Caco-2 (cell line): Measurements from ENCODE around the gene SLC34A3. TPM values are rescaled to one million over a fixed set of nuclear protein-coding genes. Genes with fewer than 3 reads are reported as not detected.

Source experiments
- BruUV-seq: library from RNA; stranded (reverse); fragments of 400-500 nt; replicated peaks from 2 replicates; lab custom pipeline; 2021; lab: Mats Ljungman, UMichigan
- CTCF ChIA-PET: fragments of 300-600 bp; sonication (Branson Sonifier 250); formaldehyde crosslinking; loops from one replicate; lab custom pipeline; 2022; ENCODE audit warnings: antibody characterized with exemption; lab: Charles Lee
- POLR2A ChIA-PET: fragments of 300-600 bp; sonication (Branson Sonifier 250); formaldehyde crosslinking; loops from one replicate; lab custom pipeline; 2022; ENCODE audit warnings: antibody characterized with exemption; lab: Charles Lee
- DNase-seq, 2 experiments: peaks; one replicate each; pipeline versions ENCODE4 v3.0.0 to v3.0.0-alpha.2; 2020 to 2022
- H3K27me3 ChIP-seq: replicated peaks from 2 replicates; pipeline ENCODE4 v1.6.0; 2011; ENCODE audit warnings: low read length; ENCODE audit not compliant: control insufficient read depth, insufficient read depth
- H3K36me3 ChIP-seq: 2 replicates; pipeline ENCODE4 v1.5.1; 2011; ENCODE audit warnings: low read length; ENCODE audit not compliant: control insufficient read depth, insufficient read depth
- H3K4me1 ChIP-seq: fragments of 250-450 bp; sonication (Bioruptor Pico); 2 replicates; pipeline ENCODE4 v1.5.1; 2020; ENCODE audit warnings: mild to moderate bottlenecking
- H3K4me3 ChIP-seq: 2 replicates; pipeline ENCODE4 v1.5.1; 2011; ENCODE audit warnings: low read depth, mild to moderate bottlenecking, control low read depth, low read length
- H3K9me3 ChIP-seq: fragments of 250-450 bp; sonication (Bioruptor Pico); 2 replicates; pipeline ENCODE4 v1.5.1; 2020; ENCODE audit warnings: mild to moderate bottlenecking, moderate library complexity
- H3K27ac Mint-ChIP-seq: one replicate; pipeline ENCODE4 v1.8.0; 2022; ENCODE audit warnings: mixed read lengths; ENCODE audit not compliant: unreplicated experiment
- H3K27me3 Mint-ChIP-seq: one replicate; pipeline ENCODE4 v1.8.0; 2022; ENCODE audit warnings: mixed read lengths; ENCODE audit not compliant: insufficient read depth, unreplicated experiment
- H3K36me3 Mint-ChIP-seq: one replicate; pipeline ENCODE4 v1.8.0; 2022; ENCODE audit warnings: mild to moderate bottlenecking, mixed read lengths; ENCODE audit not compliant: insufficient read depth, unreplicated experiment
- H3K4me1 Mint-ChIP-seq: one replicate; pipeline ENCODE4 v1.8.0; 2022; ENCODE audit warnings: low read depth, mixed read lengths; ENCODE audit not compliant: unreplicated experiment
- H3K4me3 Mint-ChIP-seq: one replicate; pipeline ENCODE4 v1.8.0; 2022; ENCODE audit warnings: mild to moderate bottlenecking, moderate library complexity, mixed read lengths; ENCODE audit not compliant: unreplicated experiment
- H3K9me3 Mint-ChIP-seq: one replicate; pipeline ENCODE4 v1.8.0; 2022; ENCODE audit warnings: mixed read lengths; ENCODE audit not compliant: unreplicated experiment
- CTCF ChIP-seq, 2 experiments: fragments of 200-600 bp in 1 of 2; IDR thresholded peaks; 1 replicate in 1 of 2; 2 replicates in 1 of 2; pipeline versions ENCODE4 v1.5.1 to v1.8.0; 2011 to 2022; ENCODE audit warnings: antibody characterized with exemption in 1 of 2, control low read depth in 1 of 2, inconsistent platforms in 1 of 2, low read depth in 1 of 2, low read length in 1 of 2, mild to moderate bottlenecking in 1 of 2, moderate library complexity in 1 of 2; ENCODE audit not compliant: insufficient read depth in 1 of 2, severe bottlenecking in 1 of 2, unreplicated experiment in 1 of 2
- intact Hi-C: fragments of 100-400 bp; cut with micrococcal nuclease; formaldehyde crosslinking; loops from one replicate; pipeline ENCODE4 v1.10.0; 2022; ENCODE audit not compliant: unreplicated experiment
- total RNA-seq: library from RNA; stranded (reverse); gene quantifications from 2 replicates; pipeline ENCODE4 v1.2.3, GENCODE V29; 2022

SLC34A3 gene
- total RNA-seq, 1 experiment from 2014 or later, result not detected

GRCh38 chr9:137276473-137277328, 46.0 kb downstream of the SLC34A3 start:
- POLR2A ChIA-PET, result interaction anchor here (0.5 kb wide), 1 partner anchor 143 kb away, joined by 4 read pairs; no protein-coding TSS in a partner anchor
- no peaks in the 10 kb centered on the region for H3K4me1 ChIP-seq

DNA sequence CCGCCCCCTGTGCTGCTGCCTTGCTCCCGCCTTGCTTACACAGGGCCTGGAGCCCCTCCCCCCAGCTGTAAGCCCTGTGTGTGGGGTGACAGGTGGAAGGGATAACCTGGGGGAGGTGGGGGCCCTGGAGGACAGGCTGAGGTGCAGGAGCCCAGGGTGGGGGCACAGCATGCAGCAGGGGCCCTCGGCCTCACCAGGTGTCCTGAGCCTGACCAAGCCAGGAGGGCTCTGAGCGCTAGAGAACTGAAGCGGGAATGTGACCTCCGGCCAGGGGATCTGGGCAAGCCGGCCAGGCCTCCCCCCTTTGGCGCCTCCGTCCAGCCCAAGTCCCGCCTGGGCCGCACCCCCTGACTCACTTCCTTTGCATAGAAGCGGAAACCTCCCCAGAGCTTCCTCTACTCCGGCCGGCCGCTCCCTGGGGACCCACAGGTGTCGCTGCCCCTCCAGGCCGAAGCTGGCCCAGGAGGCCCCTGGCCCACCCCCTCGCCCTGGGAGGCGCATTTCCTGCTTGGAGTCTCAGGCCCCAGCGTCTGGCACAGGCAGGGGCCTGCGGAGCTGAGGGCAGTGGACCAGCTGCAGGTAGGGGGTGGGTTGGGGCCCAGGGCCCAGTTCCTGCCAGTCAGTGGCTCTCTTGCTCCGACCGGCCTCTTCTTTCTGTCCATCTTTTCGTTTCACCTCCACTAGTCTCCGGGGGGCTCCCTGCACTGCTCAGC, 46.8 kb downstream of the SLC34A3 start, which contains the start of gene TOR4A:
Gene TOR4A (plus strand): TSS at position 398 of the 713 bp plus-strand sequence. CDS start 964 bp downstream, outside the sequence.
- no peak within 1 kb of the TSS for H3K4me3 ChIP-seq
- 0 out of 2 replicates have a peak, but pooled peaks cover 6% of the 10 kb centered on the region for H3K9me3 ChIP-seq
- H3K36me3 ChIP-seq, result no peaks in the 10 kb centered on the region; the same call in none of the 2 replicates
- Mint-ChIP-seq H3K27me3 (no peaks in the 10 kb centered on the region), H3K36me3 (peaks cover 39% of the 10 kb centered on the region), H3K4me3 (no peak within 1 kb of the TSS), H3K9me3 (no peaks in the 10 kb centered on the region), H3K27ac (peak within 1 kb of the TSS; percentile 44), H3K4me1 (no peaks in the 10 kb centered on the region)
- ChIA-PET CTCF (no interaction called here), POLR2A (interaction anchor here (0.5 kb wide), 1 partner anchor 142 kb away, joined by 4 read pairs; no protein-coding TSS in a partner anchor)
- no peak for TF ChIP-seq CTCF (IDR thresholded peaks at IDR 0.05; ENCODE audit: insufficient read depth in 1 of 2, low read depth in 1 of 2, low read length in 1 of 2, severe bottlenecking in 1 of 2, unreplicated experiment in 1 of 2)
- H3K27me3 ChIP-seq, result no peaks in the 10 kb centered on the region
- no TSS peak for BruUV-seq
- intact Hi-C loops, result no loop called here
- H3K4me1 ChIP-seq, result no peaks in the 10 kb centered on the region
- no peak for DNase-seq

More at GRCh38 chr9:137276473-137277328, 46.0 kb downstream of the SLC34A3 start:
- Mint-ChIP-seq H3K27me3 (no peaks in the 10 kb centered on the region), H3K4me3 (no peak overlapping the region), H3K9me3 (no peaks in the 10 kb centered on the region), H3K27ac (peak overlapping the region; percentile 44), H3K4me1 (no peaks in the 10 kb centered on the region), H3K36me3 (peaks cover 31% of the 10 kb centered on the region)
- Histone ChIP-seq H3K4me3 (no peak overlapping the region), H3K27me3 (no peaks in the 10 kb centered on the region), H3K36me3 (no peaks in the 10 kb centered on the region; the same call in none of the 2 replicates), H3K9me3 (0 out of 2 replicates have a peak, but pooled peaks cover 6% of the 10 kb centered on the region)
- DNase-seq, result no peak
- BruUV-seq, result no TSS peak
- no peak for TF ChIP-seq CTCF (IDR thresholded peaks at IDR 0.05; ENCODE audit: insufficient read depth in 1 of 2, low read depth in 1 of 2, low read length in 1 of 2, severe bottlenecking in 1 of 2, unreplicated experiment in 1 of 2)
- CTCF ChIA-PET, result no interaction called here
- intact Hi-C loops, result no loop called here

- no TSS peak for BruUV-seq
- Mint-ChIP-seq H3K9me3 (no peaks in the 10 kb centered on the region), H3K4me1 (no peaks in the 10 kb centered on the region), H3K27me3 (no peaks in the 10 kb centered on the region), H3K36me3 (peaks cover 40% of the 10 kb centered on the region), H3K4me3 (no peak overlapping the region), H3K27ac (no peak overlapping the region)
- DNase-seq, result no peak
- Histone ChIP-seq H3K27me3 (no peaks in the 10 kb centered on the region), H3K36me3 (no peaks in the 10 kb centered on the region; the same call in 1 of the 2 replicates), H3K4me3 (no peak overlapping the region), H3K4me1 (no peaks in the 10 kb centered on the region), H3K9me3 (0 out of 2 replicates have a peak, but pooled peaks cover 6% of the 10 kb centered on the region)
- CTCF ChIA-PET, result no interaction called here
- intact Hi-C loops, result no loop called here
- no peak for TF ChIP-seq CTCF (IDR thresholded peaks at IDR 0.05; ENCODE audit: insufficient read depth in 1 of 2, low read depth in 1 of 2, low read length in 1 of 2, severe bottlenecking in 1 of 2, unreplicated experiment in 1 of 2)
- POLR2A ChIA-PET, result no interaction called here
Observed at GRCh38 chr9:137278061-137278701, 47.5 kb downstream of the SLC34A3 start.
